ENCODE results near the gene EPB41L2.
"Not testable (repeated sequence)": the region's sequence is repeated elsewhere in the genome, so short reads cannot be mapped to it uniquely, and the experiment has no call there.

EPB41L2 gene

DNA sequence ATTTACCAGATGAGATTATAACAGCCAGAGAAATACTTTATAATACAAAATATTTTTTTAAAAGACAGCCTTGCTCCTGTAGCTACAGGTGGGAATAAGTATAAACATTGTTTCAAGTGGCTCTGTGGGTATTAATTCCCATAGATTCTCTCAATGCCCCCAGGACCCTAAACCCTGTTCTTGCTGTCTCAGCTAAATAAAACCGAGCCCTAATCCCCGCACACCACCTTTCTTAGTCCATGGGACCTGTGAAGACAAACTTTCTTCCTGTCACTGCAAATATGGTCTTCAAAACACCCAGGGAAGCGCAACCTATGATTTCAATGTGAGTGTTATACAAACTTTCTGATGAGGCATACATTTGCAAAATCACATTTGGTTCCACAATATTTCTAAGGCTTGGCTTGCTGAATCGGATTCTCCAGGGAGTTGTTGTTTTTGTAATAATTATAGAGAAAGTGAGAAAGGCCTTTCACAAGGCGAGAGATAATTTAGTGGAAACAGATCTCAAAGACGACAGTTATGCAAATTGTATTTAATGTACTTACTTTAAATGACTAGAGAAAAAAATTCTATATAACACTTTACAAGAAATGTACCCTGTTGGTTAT lies 224.7 kb downstream of the EPB41L2 start:
- no peak for DNase-seq (ENCODE audit: low spot score)

DNA sequence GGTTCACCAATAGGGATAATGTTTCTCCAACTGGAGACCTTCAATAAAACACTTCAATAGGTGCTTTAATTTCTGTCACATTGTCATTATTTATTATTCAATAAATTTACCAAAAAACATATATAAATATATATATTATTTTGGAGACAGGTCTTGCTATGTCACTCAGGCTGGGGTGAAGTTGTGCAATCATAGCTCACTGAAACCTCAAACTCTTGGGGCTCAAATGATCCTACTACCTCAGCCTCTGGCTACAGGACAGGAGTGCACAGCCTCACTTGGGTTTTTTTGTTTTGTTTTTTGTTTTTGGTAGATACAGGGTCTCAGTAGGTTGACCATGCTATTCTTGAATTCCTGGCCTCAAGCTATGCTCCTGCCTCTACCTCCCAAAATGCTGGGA lies 226.0 kb downstream of the EPB41L2 start:
- no peak for DNase-seq (ENCODE audit: low spot score)

- DNase-seq (ENCODE audit: low spot score), result no peak
These were observed 226.9 kb downstream of the EPB41L2 start for GRCh38 chr6:130836055-130836640.

DNA sequence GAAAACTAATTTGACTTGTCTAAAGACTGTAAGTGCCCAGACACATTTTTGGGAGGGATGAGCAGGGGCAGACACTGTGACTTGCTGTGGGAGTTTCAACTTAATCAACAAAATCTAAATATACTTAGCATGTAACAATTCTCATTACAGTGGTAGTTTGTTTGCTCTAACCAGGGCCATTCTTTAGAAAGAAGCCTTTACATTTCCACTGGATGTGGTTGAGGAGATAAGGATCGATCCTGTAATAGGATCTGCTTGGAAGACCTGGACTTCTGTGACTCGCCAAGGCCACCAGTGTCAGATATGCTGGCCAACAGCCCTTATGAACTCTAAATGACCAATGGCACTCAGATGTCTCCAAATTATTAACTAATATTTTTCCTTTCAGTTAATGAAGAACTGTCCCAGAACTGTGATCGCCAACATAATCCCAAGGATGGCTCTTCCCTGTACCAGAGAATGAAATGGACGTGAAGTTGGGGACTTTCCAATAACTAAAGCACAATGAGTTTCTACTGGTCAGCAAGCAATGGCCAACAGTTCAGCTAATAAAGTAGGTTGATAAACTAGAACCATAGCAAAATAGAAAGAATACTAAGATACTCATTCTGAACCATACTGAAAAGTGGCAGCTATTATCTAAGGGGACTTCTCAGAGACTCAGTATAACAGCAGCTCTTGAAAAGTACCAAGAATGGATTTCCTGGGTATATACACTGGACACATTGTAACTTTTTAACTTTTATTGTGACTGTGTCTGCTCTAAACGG lies 228.4 kb downstream of the EPB41L2 start:
- DNase-seq (ENCODE audit: low spot score), result no peak

- DNase-seq (ENCODE audit: low spot score), result no peak
These were observed 229.5 kb downstream of the EPB41L2 start for GRCh38 chr6:130833569-130833968.

DNA sequence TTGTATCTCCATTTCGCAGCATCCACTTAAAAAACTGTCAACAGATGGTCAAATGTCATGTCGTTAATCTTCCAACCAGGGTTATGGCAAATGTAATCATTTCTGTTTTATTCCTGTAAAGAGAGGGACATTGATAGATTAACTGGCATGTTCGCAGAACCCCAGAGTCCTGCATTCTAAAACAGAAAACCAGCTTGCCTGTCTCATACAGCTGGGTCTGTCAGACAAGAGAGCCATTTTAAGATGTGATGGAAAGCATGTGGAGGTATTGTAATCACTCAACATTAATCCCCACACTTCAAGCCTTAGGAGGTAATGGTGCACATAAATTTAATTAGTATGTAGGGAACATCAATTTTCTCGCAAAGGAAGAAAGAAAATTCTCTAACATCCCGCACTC lies 231.4 kb downstream of the EPB41L2 start:
- DNase-seq (ENCODE audit: low spot score), result no peak

- no peak for DNase-seq (ENCODE audit: low spot score)
These were observed 233.6 kb downstream of the EPB41L2 start for GRCh38 chr6:130829333-130829910.

- no peak for DNase-seq (ENCODE audit: low spot score)
These were observed 235.5 kb downstream of the EPB41L2 start, which contains the start of gene SMLR1 for GRCh38 chr6:130827247-130828149. TSS of gene SMLR1 (plus strand) at chr6:130827406. CDS start at chr6:130827414, 8 bp downstream.

- DNase-seq (ENCODE audit: low spot score), result no peak
These were observed 236.4 kb downstream of the EPB41L2 start for GRCh38 chr6:130826442-130827246.

DNA sequence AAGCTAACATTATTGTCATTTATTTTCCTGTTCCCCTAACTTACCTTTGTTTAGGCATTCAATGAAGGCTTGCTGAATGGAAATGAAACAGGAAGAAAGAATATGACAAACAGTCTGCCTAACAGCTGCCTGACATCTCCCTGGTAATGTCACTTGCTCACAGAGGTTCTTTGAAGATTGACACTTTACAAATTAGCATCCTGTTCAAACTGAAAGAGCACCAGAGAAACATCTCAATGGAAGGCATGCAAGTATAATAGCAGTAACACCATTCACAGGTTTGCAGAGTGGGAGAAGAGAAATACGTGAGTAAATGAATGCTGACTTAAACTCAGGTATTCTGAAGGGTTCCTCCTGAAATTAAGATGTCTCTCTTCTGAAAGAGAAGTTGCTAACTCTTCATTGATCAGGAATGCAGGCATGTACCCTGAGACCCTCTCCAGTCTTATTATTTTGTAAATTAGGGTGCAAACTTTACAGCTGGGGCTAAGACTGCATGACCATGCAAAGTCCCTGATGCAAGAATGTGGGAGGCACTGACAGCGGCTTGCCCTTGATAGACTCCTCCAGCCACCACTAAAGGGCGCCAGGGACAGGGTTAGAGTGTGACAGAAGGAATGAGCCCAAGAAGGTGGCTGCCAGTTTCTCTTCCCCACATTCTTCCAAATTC lies 237.1 kb downstream of the EPB41L2 start:
- no peak for DNase-seq (ENCODE audit: low spot score)

DNA sequence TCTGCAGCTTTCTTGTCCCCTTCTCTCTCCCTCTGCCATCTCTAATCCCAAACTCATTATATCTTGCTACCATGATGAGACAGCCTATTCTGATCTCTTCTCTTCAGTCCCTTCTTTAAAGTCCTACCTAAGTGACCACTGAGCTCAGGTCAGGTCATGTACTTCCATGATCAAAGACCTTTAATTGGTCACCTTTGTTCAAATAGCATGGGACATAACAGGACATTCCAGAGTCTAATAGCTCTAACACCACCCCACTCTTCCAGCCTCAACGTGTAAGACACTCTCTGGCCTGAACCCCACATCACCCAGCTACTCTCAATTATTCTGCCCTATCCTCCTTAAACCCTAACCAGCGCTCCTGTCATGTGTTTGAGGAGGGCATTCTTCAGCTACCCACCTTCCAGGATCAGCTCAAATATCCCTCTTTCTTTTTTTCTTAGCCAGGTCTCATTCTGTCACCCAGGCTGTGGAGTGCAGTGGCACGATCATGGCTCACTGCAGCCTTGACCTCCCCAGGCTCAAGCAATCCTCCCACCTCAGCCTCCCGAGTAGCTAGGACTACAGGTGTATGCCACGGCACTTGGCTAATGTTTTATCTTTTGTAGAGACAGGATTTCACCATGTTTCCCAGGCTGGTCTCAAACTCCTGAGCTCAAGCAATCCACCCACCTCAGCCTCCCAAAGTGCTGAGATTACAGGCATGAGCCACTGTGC lies 237.9 kb downstream of the EPB41L2 start:
- no peak for DNase-seq (ENCODE audit: low spot score)

- no peak for DNase-seq (ENCODE audit: low spot score)
These were observed 240.3 kb downstream of the EPB41L2 start for GRCh38 chr6:130822736-130823135.

DNA sequence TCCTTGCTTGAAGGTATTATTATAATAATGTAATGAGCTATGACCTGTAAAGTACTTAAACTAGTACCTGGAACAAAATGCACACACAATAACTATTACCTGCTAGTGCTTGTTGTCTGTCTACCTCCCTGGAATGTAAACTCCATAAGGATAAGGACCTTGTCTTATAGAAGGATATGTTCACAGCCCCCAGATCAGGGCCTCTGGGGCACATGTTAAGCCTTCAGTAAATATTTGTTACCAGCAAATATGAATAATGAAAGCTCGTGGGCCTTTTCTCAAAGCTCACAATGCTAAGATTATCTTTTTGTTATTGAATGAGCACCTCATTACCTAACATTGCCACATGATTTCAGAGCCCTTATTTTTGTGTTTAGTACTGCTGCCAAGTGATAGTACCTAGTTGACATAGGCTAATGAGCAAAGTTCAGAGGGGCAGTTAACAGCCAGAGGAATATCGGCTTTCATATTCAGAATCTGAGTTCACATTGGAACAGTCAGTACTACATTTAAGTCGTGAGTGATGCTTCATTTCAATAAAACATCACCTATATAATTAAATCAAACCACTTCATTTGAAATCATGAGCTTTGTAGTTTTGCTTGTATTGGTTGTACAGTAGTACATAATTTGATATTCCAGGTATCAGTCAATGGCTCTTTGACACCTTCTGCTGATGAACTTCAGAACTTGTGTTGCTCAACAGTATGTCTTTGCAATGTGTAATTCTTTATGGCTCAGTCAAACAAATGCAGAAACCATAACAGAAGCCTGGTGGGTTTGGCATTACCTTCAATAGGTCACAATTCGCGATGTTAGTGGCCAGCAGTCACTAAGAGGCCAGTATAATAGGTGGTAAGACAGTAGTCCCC lies 247.6 kb downstream of the EPB41L2 start:
- no peak for DNase-seq (ENCODE audit: low spot score)

- DNase-seq (ENCODE audit: low spot score), result no peak
These were observed 248.5 kb downstream of the EPB41L2 start for GRCh38 chr6:130814506-130814905.

DNA sequence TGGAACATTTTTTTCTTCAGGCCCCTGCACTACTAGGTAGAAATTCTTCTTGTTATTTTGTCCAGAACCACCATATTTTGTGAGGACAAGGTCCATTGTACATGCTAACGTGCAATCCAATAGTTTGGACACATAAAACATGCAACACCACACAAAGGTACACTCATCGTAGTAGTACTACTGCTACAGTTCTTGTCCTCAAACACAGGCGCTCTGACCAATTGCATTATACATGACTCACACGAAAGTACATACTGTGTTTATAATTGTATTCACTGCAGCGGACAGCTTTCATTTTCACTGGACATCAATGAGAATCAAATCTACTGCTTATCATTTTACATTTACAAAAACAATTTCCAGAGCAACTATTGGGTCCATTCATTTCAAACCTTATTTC lies 251.1 kb downstream of the EPB41L2 start:
- DNase-seq (ENCODE audit: low spot score), result no peak

DNA sequence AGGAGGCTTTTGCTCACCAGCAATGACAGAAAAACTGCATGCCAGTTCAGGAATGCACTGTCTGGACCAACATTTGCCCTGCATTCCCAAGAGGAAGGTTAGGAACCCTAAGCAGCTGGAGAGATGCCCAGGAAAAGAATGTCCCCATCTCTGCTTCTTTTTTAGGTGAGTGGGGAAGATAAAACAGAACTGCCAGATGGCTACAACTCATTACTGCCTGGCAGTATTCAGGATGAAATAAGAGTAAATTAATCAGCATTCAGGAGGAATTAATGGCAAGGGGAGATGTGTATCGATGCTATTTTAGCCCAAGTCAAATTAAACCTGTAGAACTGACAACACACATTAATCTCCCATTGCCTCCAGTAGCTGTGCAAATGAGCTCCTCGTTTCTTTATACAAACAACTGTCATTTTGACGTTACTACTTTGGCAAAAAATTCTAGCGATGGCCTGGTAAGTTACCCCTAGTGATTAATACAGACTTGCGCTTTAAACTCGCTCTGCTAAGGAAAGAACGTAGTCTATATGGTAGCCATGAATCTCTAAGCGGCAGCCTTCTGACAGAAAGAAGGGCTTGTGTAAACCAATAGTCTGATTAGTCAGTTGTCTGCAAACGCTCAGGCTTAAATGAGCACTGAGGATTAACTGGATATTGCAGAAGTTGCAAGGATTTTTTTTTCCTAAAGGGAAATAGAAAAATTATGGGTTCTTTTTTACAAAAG lies 252.6 kb downstream of the EPB41L2 start:
- no peak for DNase-seq (ENCODE audit: low spot score)

DNA sequence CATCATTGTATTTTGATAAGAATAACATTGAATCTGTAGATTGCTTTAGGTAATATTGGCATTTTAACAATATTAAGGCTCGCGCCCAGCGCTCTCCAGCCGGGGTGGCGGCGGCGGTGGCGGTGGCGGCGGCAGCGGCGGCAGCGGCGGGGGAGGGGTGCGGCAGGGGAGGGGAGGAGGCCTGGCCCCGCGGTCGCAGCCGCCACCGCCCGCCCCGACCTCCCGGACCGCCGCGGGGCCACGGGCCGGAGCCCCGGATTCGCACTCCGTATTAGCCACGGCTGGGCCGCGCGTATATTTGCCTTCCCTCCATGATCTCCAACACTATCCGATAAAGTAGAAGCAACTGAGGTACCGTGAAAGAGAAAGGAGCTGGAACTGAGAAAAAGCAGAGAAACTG lies 261.7 kb downstream of the EPB41L2 start:
- not testable (repeated sequence) for DNase-seq (ENCODE audit: low spot score)

DNA sequence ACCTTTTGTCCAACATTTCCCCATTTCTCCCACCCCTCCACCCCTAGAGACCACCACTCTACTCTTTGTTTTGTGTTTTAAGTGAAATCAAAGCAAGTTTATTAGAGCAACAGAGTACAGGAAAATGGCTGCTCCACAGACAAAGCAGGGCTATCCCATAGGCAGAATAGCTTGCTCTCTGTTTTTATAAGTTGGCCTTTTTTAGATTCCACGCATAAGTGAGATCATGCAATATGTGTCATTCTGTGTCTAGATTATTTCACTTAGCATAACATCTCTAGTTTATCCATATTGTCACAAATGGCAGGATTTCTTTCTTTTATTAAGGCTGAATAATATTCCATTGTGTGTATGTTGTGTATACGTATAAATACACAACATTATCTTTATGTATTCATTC lies 266.0 kb downstream of the EPB41L2 start:
- no peak for DNase-seq (ENCODE audit: low spot score)
